ENCODE data around the gene NSMCE1. TPM values are rescaled to one million over a fixed set of nuclear protein-coding genes. Genes with fewer than 3 reads are reported as not detected.
"Not testable (repeated sequence)": the region's sequence is repeated elsewhere in the genome, so short reads cannot be mapped to it uniquely, and the experiment has no call there.

The NSMCE1 gene
- total and polyA plus RNA-seq, 2 donors (not counting 1 experiment from before 2014, with no cell fraction given), result 29.0 to 61.9 TPM

DNA sequence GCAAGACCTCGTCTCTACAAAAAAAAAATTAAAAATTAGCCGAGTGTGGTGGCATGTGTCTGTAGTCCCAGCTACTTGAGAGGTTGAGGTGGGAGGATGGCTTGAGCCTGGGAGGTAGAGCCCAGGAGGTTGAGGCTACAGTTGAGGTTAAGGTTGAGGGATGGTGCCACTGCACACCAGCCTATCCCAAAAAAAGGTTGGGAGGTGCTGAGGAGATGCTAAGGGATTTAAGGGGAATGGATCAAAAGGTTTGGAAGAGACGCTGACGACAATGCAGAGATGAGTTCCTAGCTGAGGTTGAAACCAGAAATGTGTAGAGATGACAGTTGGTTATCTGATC, 4.7 kb upstream of the NSMCE1 start:
- H3K4me3 ChIP-seq (ENCODE audit: control extremely low read depth in 1 of 5, extremely low read depth in 1 of 5, insufficient read depth in 1 of 5, low read depth in 2 of 5, low read length in 4 of 5), result no peak overlapping the region

GRCh38 chr16:27272697-27273096, 4.1 kb upstream of the NSMCE1 start:
- intact Hi-C loops (cut with micrococcal nuclease); H3K9me3 Mint-ChIP-seq (ENCODE audit: insufficient read depth): not testable (repeated sequence)
- peaks cover 71% of the 10 kb centered on the region in 2 donors for H3K4me1 ChIP-seq (ENCODE audit: control insufficient read depth in 2 of 2, insufficient read depth in 2 of 2, low read length in 2 of 2)

More for the DNA sequence above, 4.7 kb upstream of the NSMCE1 start:
- peak overlapping the region; percentile 47 for H3K4me2 ChIP-seq (replicated peaks; ENCODE audit: low read depth, low read length, poor library complexity, severe bottlenecking)
- Mint-ChIP-seq H3K27ac (peak overlapping the region; percentile 87), H3K27me3 (no peaks in the 10 kb centered on the region), H3K4me1 (peaks cover 66% of the 10 kb centered on the region), H3K4me3 (peak overlapping the region; percentile 54), H3K9me3 (ENCODE audit: insufficient read depth) (no peaks in the 10 kb centered on the region)
- no peaks in the 10 kb centered on the region for H3K27me3 ChIP-seq (replicated peaks in 1 of 4; ENCODE audit: control extremely low read depth in 1 of 4, control insufficient read depth in 3 of 4, insufficient read depth in 4 of 4, low read length in 3 of 4)
- no peak for TF ChIP-seq EZH2 (IDR thresholded peaks at IDR 0.05; ENCODE audit: borderline replicate concordance, insufficient read depth, low read depth, low read length, poor library complexity, severe bottlenecking)
- no peak for TF ChIP-seq CTCF (IDR thresholded peaks at IDR 0.05)
- ChIA-PET POLR2A (interaction anchor here (0.7 to 1.8 kb wide), 3 partner anchors 19 to 92 kb away, joined by 3 to 6 read pairs (median 3); no protein-coding TSS in a partner anchor), CTCF (interaction anchor here (0.9 to 4.9 kb wide), 8 partner anchors 19 to 95 kb away, joined by 3 to 33 read pairs (median 6); no protein-coding TSS in a partner anchor)
- H4K20me1 ChIP-seq (ENCODE audit: control insufficient read depth, insufficient read depth, low read length, poor library complexity, severe bottlenecking), result no peaks in the 10 kb centered on the region
- no peaks in the 10 kb centered on the region for H3K36me3 ChIP-seq (replicated peaks in 1 of 2; ENCODE audit: control extremely low read depth in 1 of 2, control insufficient read depth in 1 of 2, extremely low read depth in 1 of 2, insufficient read depth in 2 of 2, low read length in 1 of 2)
- WGBS (ENCODE audit: insufficient coverage), result 90% methylated on average over 2 of the region's 4 CpGs
- DNase-seq, result no peak
- intact Hi-C loops (cut with micrococcal nuclease), result no loop called here
- peak overlapping the region; percentile 35 for H2AFZ ChIP-seq (ENCODE audit: insufficient read depth, low read depth, low read length, poor library complexity, severe bottlenecking)
- H3K27ac ChIP-seq (ENCODE audit: low read length in 2 of 2), result peak overlapping the region; percentile 74 to 82
- H3K4me1 ChIP-seq (ENCODE audit: control insufficient read depth in 2 of 2, insufficient read depth in 2 of 2, low read length in 2 of 2), result peaks cover 66 to 67% of the 10 kb centered on the region in 2 donors
- no peak for ATAC-seq (ENCODE audit: low read depth)
- H3K9me3 ChIP-seq (ENCODE audit: control extremely low read depth in 1 of 3, control insufficient read depth in 2 of 3, insufficient read depth in 1 of 3, low read length in 2 of 3), result no peaks in the 10 kb centered on the region
- peaks cover 23% of the 10 kb centered on the region for H3K79me2 ChIP-seq (ENCODE audit: control insufficient read depth, insufficient read depth, low read length)
- H3K9ac ChIP-seq (ENCODE audit: low read length), result no peak overlapping the region

More at GRCh38 chr16:27272697-27273096, 4.1 kb upstream of the NSMCE1 start:
- not testable (repeated sequence) for ATAC-seq (ENCODE audit: low read depth); H3K27me3 ChIP-seq (replicated peaks in 1 of 4; ENCODE audit: control extremely low read depth in 1 of 4, control insufficient read depth in 3 of 4, insufficient read depth in 4 of 4, low read length in 3 of 4); H3K4me3 Mint-ChIP-seq; H3K27me3 Mint-ChIP-seq; H3K9me3 ChIP-seq (ENCODE audit: control extremely low read depth in 1 of 3, control insufficient read depth in 2 of 3, insufficient read depth in 1 of 3, low read length in 2 of 3); H3K9ac ChIP-seq (ENCODE audit: low read length); H3K4me3 ChIP-seq (ENCODE audit: control extremely low read depth in 1 of 5, extremely low read depth in 1 of 5, insufficient read depth in 1 of 5, low read depth in 2 of 5, low read length in 4 of 5); H3K4me2 ChIP-seq (replicated peaks; ENCODE audit: low read depth, low read length, poor library complexity, severe bottlenecking); H3K36me3 ChIP-seq (replicated peaks in 1 of 2; ENCODE audit: control extremely low read depth in 1 of 2, control insufficient read depth in 1 of 2, extremely low read depth in 1 of 2, insufficient read depth in 2 of 2, low read length in 1 of 2); H4K20me1 ChIP-seq (ENCODE audit: control insufficient read depth, insufficient read depth, low read length, poor library complexity, severe bottlenecking); H2AFZ ChIP-seq (ENCODE audit: insufficient read depth, low read depth, low read length, poor library complexity, severe bottlenecking); DNase-seq
- CTCF ChIA-PET, result interaction anchor here (0.6 to 1.3 kb wide), 3 partner anchors 15 to 95 kb away, joined by 3 read pairs; no protein-coding TSS in a partner anchor
- H3K79me2 ChIP-seq (ENCODE audit: control insufficient read depth, insufficient read depth, low read length), result peaks cover 29% of the 10 kb centered on the region
- POLR2A ChIA-PET, result interaction anchor here (0.7 to 1.8 kb wide), 4 partner anchors 18 to 93 kb away, joined by 3 to 6 read pairs (median 4); no protein-coding TSS in a partner anchor
- Mint-ChIP-seq H3K4me1 (peaks cover 68% of the 10 kb centered on the region), H3K27ac (peak overlapping the region; percentile 87)
- 100% methylated on average over 3 of the region's 7 CpGs for WGBS (ENCODE audit: insufficient coverage)
- peak overlapping the region; percentile 74 to 82 for H3K27ac ChIP-seq (ENCODE audit: low read length in 2 of 2)

All from B cell (primary cell).